Measurements from ENCODE around the gene CNOT10. TPM values are rescaled to one million over a fixed set of nuclear protein-coding genes. Genes with fewer than 3 reads are reported as not detected.
"Not testable (repeated sequence)": the region's sequence is repeated elsewhere in the genome, so short reads cannot be mapped to it uniquely, and the experiment has no call there.

CNOT10 gene
- total RNA-seq, 1 donor from 2014 or later = 30.3 TPM

DNA sequence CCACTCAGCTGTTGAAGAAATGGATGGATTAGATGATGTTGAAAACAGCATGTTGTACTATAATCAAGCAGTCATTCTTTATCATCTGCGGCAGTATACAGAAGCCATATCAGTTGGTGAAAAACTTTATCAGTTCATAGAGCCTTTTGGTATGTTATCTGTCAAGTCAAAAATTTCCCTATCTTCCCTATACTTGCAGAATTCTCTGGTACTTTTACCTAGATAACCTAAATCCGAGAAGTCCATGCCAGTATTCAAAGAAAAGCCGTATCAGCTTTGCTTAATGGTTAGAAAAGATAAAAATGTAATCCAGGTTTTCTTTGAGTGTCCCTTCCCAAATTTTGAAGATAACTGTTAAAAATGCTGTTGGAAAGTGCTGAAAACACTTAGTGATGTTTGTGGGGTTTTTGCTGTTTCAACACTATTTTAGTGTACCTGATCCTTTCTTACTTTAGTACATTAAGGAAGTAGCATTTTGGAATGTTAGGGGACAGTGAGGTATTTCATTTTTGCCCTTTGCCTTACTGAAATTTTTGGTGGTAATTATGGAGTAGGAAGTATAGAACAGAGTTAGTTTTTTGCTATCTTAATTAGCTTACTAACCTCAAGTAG is 23.8 kb downstream of the CNOT10 start:
- H3K4me3 ChIP-seq (ENCODE audit: low read length in 3 of 3) = no peak overlapping the region
- H3K27ac ChIP-seq (ENCODE audit: low read depth, low read length) = no peak overlapping the region
- peaks cover 2 to 32% (median 12%) of the 10 kb centered on the region in 3 donors for H3K36me3 ChIP-seq (ENCODE audit: control insufficient read depth in 3 of 3, insufficient read depth in 3 of 3, low read length in 3 of 3)
- H3K9me3 ChIP-seq (ENCODE audit: control insufficient read depth in 3 of 3, low read length in 3 of 3) = no peaks in the 10 kb centered on the region
- no peak overlapping the region for H3K9ac ChIP-seq (ENCODE audit: low read depth in 1 of 3, low read length in 3 of 3)
- no peaks in the 10 kb centered on the region for H3K27me3 ChIP-seq (ENCODE audit: control insufficient read depth in 3 of 3, insufficient read depth in 3 of 3, low read length in 3 of 3)
- H3K4me1 ChIP-seq (ENCODE audit: control insufficient read depth in 3 of 3, insufficient read depth in 3 of 3, low read length in 3 of 3) = no peaks in the 10 kb centered on the region

DNA sequence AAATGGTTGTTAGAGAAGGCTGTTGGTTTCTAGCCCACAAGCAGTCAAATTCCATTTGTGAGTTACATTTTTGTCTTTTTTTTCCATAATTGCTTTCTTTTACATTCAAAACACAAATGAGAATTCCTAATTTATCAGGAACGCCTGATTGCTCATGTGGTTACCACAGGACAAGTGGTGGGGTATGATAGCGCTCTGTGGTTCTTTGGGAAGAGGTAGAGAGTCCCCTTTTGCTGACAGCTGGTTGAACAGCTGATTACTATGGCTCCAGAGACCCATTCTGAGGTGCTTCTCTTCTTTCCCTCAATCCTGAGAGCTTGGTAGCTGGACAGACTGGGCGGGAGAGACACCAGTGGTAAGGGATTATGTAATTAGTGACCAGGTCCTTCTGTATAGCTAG is 24.4 kb downstream of the CNOT10 start:
- H3K9ac ChIP-seq (ENCODE audit: low read depth in 1 of 3, low read length in 3 of 3) = no peak overlapping the region
- no peaks in the 10 kb centered on the region for H3K9me3 ChIP-seq (ENCODE audit: control insufficient read depth in 3 of 3, low read length in 3 of 3)
- H3K36me3 ChIP-seq (ENCODE audit: control insufficient read depth in 3 of 3, insufficient read depth in 3 of 3, low read length in 3 of 3) = peaks cover 2 to 32% (median 15%) of the 10 kb centered on the region in 3 donors
- H3K4me3 ChIP-seq (ENCODE audit: low read length in 3 of 3) = no peak overlapping the region
- no peak overlapping the region for H3K27ac ChIP-seq (ENCODE audit: low read depth, low read length)
- no peaks in the 10 kb centered on the region for H3K4me1 ChIP-seq (ENCODE audit: control insufficient read depth in 3 of 3, insufficient read depth in 3 of 3, low read length in 3 of 3)
- no peaks in the 10 kb centered on the region for H3K27me3 ChIP-seq (ENCODE audit: control insufficient read depth in 3 of 3, insufficient read depth in 3 of 3, low read length in 3 of 3)

DNA sequence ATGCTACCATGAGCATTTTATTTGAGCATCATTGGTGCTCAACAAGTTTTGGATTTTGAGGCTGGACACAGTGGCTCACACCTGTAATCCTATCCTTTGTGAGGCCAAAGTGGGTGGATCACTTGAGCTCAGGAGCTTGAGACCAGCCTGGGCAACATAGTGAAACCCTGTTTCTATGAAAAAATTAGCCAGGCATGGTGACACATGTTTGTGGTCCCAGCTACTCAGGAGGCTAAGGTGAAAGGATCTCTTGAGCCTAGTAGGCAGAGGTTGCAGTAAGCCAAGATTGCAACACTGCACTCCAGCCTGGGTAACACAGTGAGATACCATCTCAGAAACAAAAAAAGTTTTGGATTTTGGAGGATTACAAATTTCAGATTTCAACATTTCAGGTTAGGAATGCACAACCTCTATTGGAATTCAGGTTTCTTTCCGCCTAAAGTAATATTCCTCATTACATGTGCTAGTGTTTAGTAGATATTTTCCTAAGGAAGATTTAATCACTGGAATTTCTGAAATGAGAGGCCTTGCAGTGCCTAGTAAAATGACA is 27.6 kb downstream of the CNOT10 start:
- Histone ChIP-seq H3K9ac (ENCODE audit: low read depth in 1 of 3, low read length in 3 of 3) (no peak overlapping the region), H3K27ac (ENCODE audit: low read depth, low read length) (no peak overlapping the region), H3K27me3 (ENCODE audit: control insufficient read depth in 3 of 3, insufficient read depth in 3 of 3, low read length in 3 of 3) (no peaks in the 10 kb centered on the region), H3K9me3 (ENCODE audit: control insufficient read depth in 3 of 3, low read length in 3 of 3) (no peaks in the 10 kb centered on the region), H3K4me3 (ENCODE audit: low read length in 3 of 3) (no peak overlapping the region), H3K4me1 (ENCODE audit: control insufficient read depth in 3 of 3, insufficient read depth in 3 of 3, low read length in 3 of 3) (no peaks in the 10 kb centered on the region), H3K36me3 (ENCODE audit: control insufficient read depth in 3 of 3, insufficient read depth in 3 of 3, low read length in 3 of 3) (peaks cover 2 to 42% (median 31%) of the 10 kb centered on the region in 3 donors)

DNA sequence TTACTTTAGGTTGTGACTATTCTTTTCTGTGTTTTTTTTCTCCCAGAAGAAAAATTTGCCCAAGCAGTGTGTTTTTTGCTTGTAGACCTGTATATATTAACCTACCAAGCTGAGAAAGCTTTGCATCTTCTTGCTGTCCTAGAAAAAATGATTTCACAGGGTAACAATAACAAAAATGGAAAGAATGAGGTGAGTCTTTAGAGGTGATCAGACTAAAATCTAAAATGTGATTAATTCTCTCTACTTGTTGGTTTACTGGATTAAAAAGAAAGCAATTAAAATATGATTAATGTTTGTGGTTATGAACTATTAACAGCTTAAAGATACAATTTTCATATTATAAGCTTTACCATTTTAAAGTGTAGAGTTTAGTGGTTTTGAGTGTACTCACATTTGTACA is 28.2 kb downstream of the CNOT10 start:
- Histone ChIP-seq H3K27ac (ENCODE audit: low read depth, low read length) (no peak overlapping the region), H3K9me3 (ENCODE audit: control insufficient read depth in 3 of 3, low read length in 3 of 3) (no peaks in the 10 kb centered on the region), H3K4me1 (ENCODE audit: control insufficient read depth in 3 of 3, insufficient read depth in 3 of 3, low read length in 3 of 3) (no peaks in the 10 kb centered on the region), H3K4me3 (ENCODE audit: low read length in 3 of 3) (no peak overlapping the region), H3K9ac (ENCODE audit: low read depth in 1 of 3, low read length in 3 of 3) (no peak overlapping the region), H3K27me3 (ENCODE audit: control insufficient read depth in 3 of 3, insufficient read depth in 3 of 3, low read length in 3 of 3) (no peaks in the 10 kb centered on the region), H3K36me3 (ENCODE audit: control insufficient read depth in 3 of 3, insufficient read depth in 3 of 3, low read length in 3 of 3) (peaks cover 2 to 42% (median 31%) of the 10 kb centered on the region in 3 donors)

DNA sequence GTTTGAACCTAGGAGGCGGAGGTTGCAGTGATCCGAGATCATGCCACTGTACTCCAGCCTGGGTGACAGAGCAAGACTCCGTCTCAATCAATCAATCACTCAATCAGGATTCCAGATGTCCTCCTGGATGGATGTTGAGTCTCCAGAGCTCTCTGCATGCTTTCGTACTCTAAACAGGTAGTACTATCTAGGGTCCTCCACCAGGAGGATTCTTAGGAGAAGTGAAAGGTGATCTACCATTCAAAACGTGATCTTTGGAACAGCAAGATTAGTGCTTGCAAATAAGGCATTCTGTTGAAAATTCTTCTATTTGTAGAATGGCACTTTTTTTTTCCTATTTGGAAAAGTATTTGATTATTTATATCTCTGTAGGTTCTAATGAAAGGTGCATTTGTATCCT is 34.3 kb downstream of the CNOT10 start:
- no peak overlapping the region for H3K4me3 ChIP-seq (ENCODE audit: low read length in 3 of 3)
- H3K4me1 ChIP-seq (ENCODE audit: control insufficient read depth in 3 of 3, insufficient read depth in 3 of 3, low read length in 3 of 3) = no peaks in the 10 kb centered on the region
- peaks cover 2 to 21% (median 20%) of the 10 kb centered on the region in 3 donors for H3K36me3 ChIP-seq (ENCODE audit: control insufficient read depth in 3 of 3, insufficient read depth in 3 of 3, low read length in 3 of 3)
- H3K9ac ChIP-seq (ENCODE audit: low read depth in 1 of 3, low read length in 3 of 3) = no peak overlapping the region
- no peaks in the 10 kb centered on the region for H3K27me3 ChIP-seq (ENCODE audit: control insufficient read depth in 3 of 3, insufficient read depth in 3 of 3, low read length in 3 of 3)
- no peaks in the 10 kb centered on the region for H3K9me3 ChIP-seq (ENCODE audit: control insufficient read depth in 3 of 3, low read length in 3 of 3)
- H3K27ac ChIP-seq (ENCODE audit: low read depth, low read length) = no peak overlapping the region

DNA sequence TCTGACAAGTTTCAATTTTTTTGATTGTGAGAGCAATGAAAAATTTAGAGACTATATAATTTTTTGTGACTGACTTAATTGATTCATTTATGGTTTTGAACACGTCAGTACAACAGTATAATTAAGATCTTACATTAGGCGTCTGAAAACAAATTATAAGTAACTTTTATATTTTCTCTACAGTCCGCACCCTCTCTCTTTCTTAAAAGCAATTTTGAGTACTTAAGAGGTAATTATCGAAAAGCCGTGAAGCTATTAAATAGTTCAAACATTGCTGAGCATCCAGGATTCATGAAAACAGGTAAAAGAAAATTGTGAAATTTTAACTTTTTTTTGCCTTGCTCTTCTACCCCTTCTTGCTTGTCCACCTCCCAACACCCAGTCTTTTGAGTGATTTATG is 34.9 kb downstream of the CNOT10 start:
- H3K36me3 ChIP-seq (ENCODE audit: control insufficient read depth in 3 of 3, insufficient read depth in 3 of 3, low read length in 3 of 3) = peaks cover 2 to 21% (median 20%) of the 10 kb centered on the region in 3 donors

DNA sequence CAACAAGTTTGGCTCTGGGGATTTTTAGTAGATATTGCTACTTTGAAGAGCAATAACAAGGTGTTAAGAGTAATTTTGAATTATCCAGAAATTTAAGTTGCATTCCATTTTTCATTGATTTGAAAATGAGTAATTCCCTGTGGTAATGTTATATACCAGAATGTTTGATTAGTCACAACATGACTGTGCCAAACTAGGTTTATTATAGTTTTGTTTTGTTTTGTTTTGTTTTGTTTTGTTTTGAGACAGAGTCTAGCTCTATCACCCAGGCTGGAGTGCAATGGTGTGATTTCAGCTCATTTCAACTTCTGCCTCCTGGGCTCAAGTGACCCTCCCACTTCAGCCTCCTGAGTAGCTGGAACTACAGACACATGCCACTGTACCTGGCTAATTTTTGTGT is 40.7 kb downstream of the CNOT10 start:
- Histone ChIP-seq H3K4me1 (ENCODE audit: control insufficient read depth in 3 of 3, insufficient read depth in 3 of 3, low read length in 3 of 3) (no peaks in the 10 kb centered on the region), H3K36me3 (ENCODE audit: control insufficient read depth in 3 of 3, insufficient read depth in 3 of 3, low read length in 3 of 3) (peaks cover 8 to 25% (median 21%) of the 10 kb centered on the region in 3 donors)

More for the DNA sequence above, 34.9 kb downstream of the CNOT10 start:
- Histone ChIP-seq H3K27me3 (ENCODE audit: control insufficient read depth in 3 of 3, insufficient read depth in 3 of 3, low read length in 3 of 3) (no peaks in the 10 kb centered on the region), H3K27ac (ENCODE audit: low read depth, low read length) (no peak overlapping the region), H3K4me3 (ENCODE audit: low read length in 3 of 3) (no peak overlapping the region), H3K9me3 (ENCODE audit: control insufficient read depth in 3 of 3, low read length in 3 of 3) (no peaks in the 10 kb centered on the region), H3K4me1 (ENCODE audit: control insufficient read depth in 3 of 3, insufficient read depth in 3 of 3, low read length in 3 of 3) (no peaks in the 10 kb centered on the region), H3K9ac (ENCODE audit: low read depth in 1 of 3, low read length in 3 of 3) (no peak overlapping the region)

DNA sequence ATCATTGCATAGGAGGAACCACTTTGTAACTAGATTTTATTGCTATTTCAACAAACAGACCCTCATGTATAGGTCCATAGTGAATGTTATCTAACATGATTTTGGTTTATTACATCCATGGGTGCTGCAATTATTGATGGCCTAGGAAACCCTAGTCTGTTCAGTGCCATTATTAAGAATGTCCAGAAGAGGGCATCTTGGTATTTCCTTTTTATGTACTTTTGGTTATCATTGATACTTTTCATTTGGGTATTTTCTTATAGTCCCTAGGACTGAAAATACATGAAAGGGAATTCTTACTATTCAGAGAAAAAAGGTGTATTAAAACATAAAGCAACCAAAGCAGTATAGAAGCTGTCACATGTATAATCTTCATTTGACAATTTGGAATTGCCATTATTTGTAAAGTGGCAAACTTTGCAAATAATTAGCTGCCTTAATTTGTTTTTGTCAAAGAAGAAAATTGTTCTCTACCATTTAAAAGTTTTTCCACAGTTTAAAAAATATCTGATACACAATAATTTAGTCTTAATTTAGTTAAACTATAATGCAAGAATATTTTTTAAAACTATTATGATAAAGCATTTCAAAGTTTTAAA is 48.7 kb downstream of the CNOT10 start:
- Histone ChIP-seq H3K4me1 (ENCODE audit: control insufficient read depth in 3 of 3, insufficient read depth in 3 of 3, low read length in 3 of 3) (no peaks in the 10 kb centered on the region), H3K4me3 (ENCODE audit: low read length in 3 of 3) (no peak overlapping the region), H3K27ac (ENCODE audit: low read depth, low read length) (no peak overlapping the region), H3K36me3 (ENCODE audit: control insufficient read depth in 3 of 3, insufficient read depth in 3 of 3, low read length in 3 of 3) (peaks cover 4 to 13% (median 10%) of the 10 kb centered on the region in 3 donors), H3K27me3 (ENCODE audit: control insufficient read depth in 3 of 3, insufficient read depth in 3 of 3, low read length in 3 of 3) (no peaks in the 10 kb centered on the region), H3K9me3 (ENCODE audit: control insufficient read depth in 3 of 3, low read length in 3 of 3) (no peaks in the 10 kb centered on the region), H3K9ac (ENCODE audit: low read depth in 1 of 3, low read length in 3 of 3) (no peak overlapping the region)

More for the DNA sequence above, 40.7 kb downstream of the CNOT10 start:
- no peak overlapping the region for H3K27ac ChIP-seq (ENCODE audit: low read depth, low read length)
- H3K4me3 ChIP-seq (ENCODE audit: low read length in 3 of 3) = no peak overlapping the region
- no peaks in the 10 kb centered on the region for H3K9me3 ChIP-seq (ENCODE audit: control insufficient read depth in 3 of 3, low read length in 3 of 3)
- no peak overlapping the region for H3K9ac ChIP-seq (ENCODE audit: low read depth in 1 of 3, low read length in 3 of 3)
- no peaks in the 10 kb centered on the region for H3K27me3 ChIP-seq (ENCODE audit: control insufficient read depth in 3 of 3, insufficient read depth in 3 of 3, low read length in 3 of 3)

DNA sequence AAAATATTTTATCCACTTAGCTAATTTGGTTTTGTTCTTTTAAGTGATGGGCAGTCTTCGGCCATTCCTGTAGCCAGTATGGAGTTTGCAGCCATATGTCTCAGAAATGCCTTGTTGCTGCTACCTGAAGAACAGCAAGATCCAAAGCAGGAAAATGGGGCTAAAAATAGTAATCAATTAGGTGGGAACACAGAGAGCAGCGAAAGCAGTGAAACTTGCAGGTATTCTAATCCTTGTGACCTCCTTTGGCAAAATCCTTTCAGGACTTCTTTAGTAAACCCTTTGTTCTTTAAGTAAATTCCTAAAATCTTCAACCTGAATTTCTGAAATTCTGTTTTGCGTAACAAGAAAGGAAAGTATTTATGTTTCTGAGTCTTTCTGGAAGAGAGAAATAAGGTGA is 49.8 kb downstream of the CNOT10 start:
- Histone ChIP-seq H3K4me1 (ENCODE audit: control insufficient read depth in 3 of 3, insufficient read depth in 3 of 3, low read length in 3 of 3) (no peaks in the 10 kb centered on the region), H3K36me3 (ENCODE audit: control insufficient read depth in 3 of 3, insufficient read depth in 3 of 3, low read length in 3 of 3) (peaks cover 4 to 6% (median 4%) of the 10 kb centered on the region in 3 donors), H3K4me3 (ENCODE audit: low read length in 3 of 3) (no peak overlapping the region), H3K9ac (ENCODE audit: low read depth in 1 of 3, low read length in 3 of 3) (no peak overlapping the region), H3K27ac (ENCODE audit: low read depth, low read length) (no peak overlapping the region), H3K27me3 (ENCODE audit: control insufficient read depth in 3 of 3, insufficient read depth in 3 of 3, low read length in 3 of 3) (no peaks in the 10 kb centered on the region), H3K9me3 (ENCODE audit: control insufficient read depth in 3 of 3, low read length in 3 of 3) (no peaks in the 10 kb centered on the region)

DNA sequence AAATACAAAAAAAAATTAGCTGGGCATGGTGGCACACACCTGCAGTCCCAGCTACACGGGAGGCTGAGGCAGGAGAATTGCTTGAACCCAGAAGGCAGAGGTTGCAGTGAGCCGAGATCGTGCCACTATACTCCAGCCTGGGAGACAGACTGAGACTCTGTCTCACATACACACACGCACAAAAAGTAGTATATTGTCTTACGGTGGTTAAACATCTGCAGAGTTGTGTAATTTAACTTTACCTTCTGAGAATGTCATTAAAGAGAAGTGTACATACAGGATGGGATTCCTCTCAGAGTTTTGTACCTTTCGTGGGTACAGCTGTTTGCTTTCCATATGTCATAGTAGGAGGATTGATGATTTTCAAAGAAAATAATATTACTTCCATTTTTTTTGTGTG is 58.5 kb downstream of the CNOT10 start:
- not testable (repeated sequence) for H3K9me3 ChIP-seq (ENCODE audit: control insufficient read depth in 3 of 3, low read length in 3 of 3); H3K4me1 ChIP-seq (ENCODE audit: control insufficient read depth in 3 of 3, insufficient read depth in 3 of 3, low read length in 3 of 3); H3K36me3 ChIP-seq (ENCODE audit: control insufficient read depth in 3 of 3, insufficient read depth in 3 of 3, low read length in 3 of 3); H3K4me3 ChIP-seq (ENCODE audit: low read length in 3 of 3); H3K9ac ChIP-seq (ENCODE audit: low read depth in 1 of 3, low read length in 3 of 3); H3K27me3 ChIP-seq (ENCODE audit: control insufficient read depth in 3 of 3, insufficient read depth in 3 of 3, low read length in 3 of 3); H3K27ac ChIP-seq (ENCODE audit: low read depth, low read length)

Data from skeletal muscle tissue (tissue), 4 donors.